Measurements from ENCODE around the gene PLD3.

Gene PLD3

GRCh38 chr19:40374084-40374483 is 25.6 kb downstream of the PLD3 start:
- ChIA-PET POLR2A (no interaction called here), CTCF (interaction anchor here (1.2 kb wide), 1 partner anchor 69 kb away, joined by 3 read pairs; no protein-coding TSS in a partner anchor)
- no peak for TF ChIP-seq CTCF (IDR thresholded peaks at IDR 0.05; ENCODE audit: control extremely low read depth, extremely low read depth, low read depth, missing control alignments)
- DNase-seq (ENCODE audit: extremely low spot score) = no peak

- no peak for TF ChIP-seq CTCF (IDR thresholded peaks at IDR 0.05; ENCODE audit: control extremely low read depth, extremely low read depth, low read depth, missing control alignments)
- ChIA-PET POLR2A (no interaction called here), CTCF (no interaction called here)
- no peak for DNase-seq (ENCODE audit: extremely low spot score)
These were observed 27.9 kb downstream of the PLD3 start for GRCh38 chr19:40376286-40376862.

- CTCF ChIA-PET = no interaction called here
- POLR2A ChIA-PET = no interaction called here
- DNase-seq (ENCODE audit: extremely low spot score) = no peak
- no peak for TF ChIP-seq CTCF (IDR thresholded peaks at IDR 0.05; ENCODE audit: control extremely low read depth, extremely low read depth, low read depth, missing control alignments)
These were observed 29.4 kb downstream of the PLD3 start for GRCh38 chr19:40377876-40378385.

- no peak for TF ChIP-seq CTCF (IDR thresholded peaks at IDR 0.05; ENCODE audit: control extremely low read depth, extremely low read depth, low read depth, missing control alignments)
- ChIA-PET POLR2A (no interaction called here), CTCF (no interaction called here)
- DNase-seq (ENCODE audit: extremely low spot score) = no peak
These were observed 30.0 kb downstream of the PLD3 start for GRCh38 chr19:40378509-40378908.

- no peak for DNase-seq (ENCODE audit: extremely low spot score)
- no peak for TF ChIP-seq CTCF (IDR thresholded peaks at IDR 0.05; ENCODE audit: control extremely low read depth, extremely low read depth, low read depth, missing control alignments)
- ChIA-PET CTCF (interaction anchor here (0.9 to 1.4 kb wide), 4 partner anchors 8 to 75 kb away, joined by 3 to 5 read pairs (median 4); no protein-coding TSS in a partner anchor), POLR2A (interaction anchor here (0.5 to 0.8 kb wide), 2 partner anchors 31 to 41 kb away, joined by 3 read pairs; partner anchors contain the start of genes C19orf47 and PLD3)
These were observed 31.1 kb downstream of the PLD3 start for GRCh38 chr19:40379446-40380198.

GRCh38 chr19:40380199-40381037 is 31.9 kb downstream of the PLD3 start:
- no peak for DNase-seq (ENCODE audit: extremely low spot score)
- TF ChIP-seq CTCF (IDR thresholded peaks at IDR 0.05; ENCODE audit: control extremely low read depth, extremely low read depth, low read depth, missing control alignments) = no peak
- POLR2A ChIA-PET = interaction anchor here (0.8 kb wide), 1 partner anchor 40 kb away, joined by 3 read pairs; no protein-coding TSS in a partner anchor
- CTCF ChIA-PET = interaction anchor here (0.9 to 1.4 kb wide), 5 partner anchors 9 to 76 kb away, joined by 3 to 5 read pairs (median 3); no protein-coding TSS in a partner anchor
